ENCODE measurements around the gene KLHL29.

DNA sequence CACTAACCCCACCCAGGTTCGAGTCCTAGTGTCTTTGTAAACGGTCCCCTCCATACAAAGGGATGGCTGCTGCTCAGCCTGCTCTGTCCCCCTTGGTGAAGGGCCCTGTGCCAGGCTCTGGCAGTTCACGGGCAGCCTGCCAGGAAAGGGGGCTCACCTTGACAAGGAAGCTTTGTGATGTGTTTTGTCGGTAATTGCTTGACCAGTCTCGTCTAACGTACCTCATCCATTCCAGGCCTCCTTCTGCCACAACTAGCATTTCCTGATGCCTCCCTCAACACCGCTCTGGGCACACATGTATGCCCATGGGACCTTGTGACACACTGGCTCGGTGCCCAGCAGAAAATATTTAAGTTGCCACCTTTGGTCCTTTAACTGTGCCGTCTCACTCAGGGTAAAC is 171.9 kb downstream of the KLHL29 start:
- TF ChIP-seq, protein P1, sequence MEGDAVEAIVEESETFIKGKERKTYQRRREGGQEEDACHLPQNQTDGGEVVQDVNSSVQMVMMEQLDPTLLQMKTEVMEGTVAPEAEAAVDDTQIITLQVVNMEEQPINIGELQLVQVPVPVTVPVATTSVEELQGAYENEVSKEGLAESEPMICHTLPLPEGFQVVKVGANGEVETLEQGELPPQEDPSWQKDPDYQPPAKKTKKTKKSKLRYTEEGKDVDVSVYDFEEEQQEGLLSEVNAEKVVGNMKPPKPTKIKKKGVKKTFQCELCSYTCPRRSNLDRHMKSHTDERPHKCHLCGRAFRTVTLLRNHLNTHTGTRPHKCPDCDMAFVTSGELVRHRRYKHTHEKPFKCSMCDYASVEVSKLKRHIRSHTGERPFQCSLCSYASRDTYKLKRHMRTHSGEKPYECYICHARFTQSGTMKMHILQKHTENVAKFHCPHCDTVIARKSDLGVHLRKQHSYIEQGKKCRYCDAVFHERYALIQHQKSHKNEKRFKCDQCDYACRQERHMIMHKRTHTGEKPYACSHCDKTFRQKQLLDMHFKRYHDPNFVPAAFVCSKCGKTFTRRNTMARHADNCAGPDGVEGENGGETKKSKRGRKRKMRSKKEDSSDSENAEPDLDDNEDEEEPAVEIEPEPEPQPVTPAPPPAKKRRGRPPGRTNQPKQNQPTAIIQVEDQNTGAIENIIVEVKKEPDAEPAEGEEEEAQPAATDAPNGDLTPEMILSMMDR (conservative IDR thresholded peaks at IDR 0.05; ENCODE audit: low read depth, low read length) = no peak
- no peak for TF ChIP-seq EZH2 (IDR thresholded peaks at IDR 0.05; ENCODE audit: low read length, unreplicated experiment)
